ENCODE results near the gene NEURL4. TPM values are rescaled to one million over a fixed set of nuclear protein-coding genes. Genes with fewer than 3 reads are reported as not detected.

Gene NEURL4
- total and polyA plus RNA-seq, 7 donors = 20.7 to 53.8 (median 26.8) TPM

DNA sequence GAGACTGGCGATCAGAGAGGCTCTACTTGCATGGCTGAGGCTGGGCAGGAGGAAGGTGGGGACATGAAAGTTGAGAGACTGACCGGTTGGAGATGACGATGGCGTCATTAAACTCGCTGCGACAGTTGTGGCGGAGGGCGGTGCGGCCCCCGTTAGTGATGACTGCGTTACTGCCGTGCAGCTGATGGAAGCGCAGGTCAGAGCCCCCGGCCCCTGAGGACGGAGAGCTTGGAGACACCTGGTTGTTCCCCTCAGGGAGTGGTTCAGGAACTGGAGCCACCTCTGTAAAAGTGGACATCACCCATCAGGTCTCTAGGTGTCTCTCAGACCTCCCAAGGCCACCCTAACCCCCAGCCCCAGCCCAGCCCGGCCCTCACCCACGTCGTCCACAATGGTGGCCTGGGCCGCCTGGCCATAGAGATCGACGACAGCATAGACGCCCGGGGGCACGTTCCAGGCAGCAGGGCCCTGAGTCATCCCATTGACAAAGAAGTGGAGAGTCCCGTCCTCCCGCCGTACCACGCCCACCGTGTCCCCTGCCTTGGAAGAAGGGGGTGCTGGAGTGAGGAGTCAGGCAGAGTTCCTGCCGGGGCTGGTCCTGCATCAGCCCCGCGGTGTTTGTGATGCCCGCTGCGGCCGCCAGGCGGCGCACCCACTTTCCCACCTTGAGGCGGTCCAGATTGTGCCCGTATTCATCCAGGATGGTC is 5.3 kb downstream of the NEURL4 start:
- no peak overlapping the region for H3K27ac ChIP-seq
- peaks cover 12% of the 10 kb centered on the region for H3K4me1 ChIP-seq
- no peaks in the 10 kb centered on the region for H3K27me3 ChIP-seq (ENCODE audit: insufficient read depth in 3 of 3, low read length in 2 of 3)
- intact Hi-C loops (cut with DNase I) = no loop called here
- ATAC-seq = peak in 3 of 4 donors; percentile 13 to 64 (median 43)
- no peak overlapping the region for H3K4me3 ChIP-seq
- WGBS, 3 donors = 66 to 67% (median 66%) methylated on average over 36 to 39 of the region's 39 CpGs
- DNase-seq = peak; percentile 55 to 78
- TF ChIP-seq, protein P1, sequence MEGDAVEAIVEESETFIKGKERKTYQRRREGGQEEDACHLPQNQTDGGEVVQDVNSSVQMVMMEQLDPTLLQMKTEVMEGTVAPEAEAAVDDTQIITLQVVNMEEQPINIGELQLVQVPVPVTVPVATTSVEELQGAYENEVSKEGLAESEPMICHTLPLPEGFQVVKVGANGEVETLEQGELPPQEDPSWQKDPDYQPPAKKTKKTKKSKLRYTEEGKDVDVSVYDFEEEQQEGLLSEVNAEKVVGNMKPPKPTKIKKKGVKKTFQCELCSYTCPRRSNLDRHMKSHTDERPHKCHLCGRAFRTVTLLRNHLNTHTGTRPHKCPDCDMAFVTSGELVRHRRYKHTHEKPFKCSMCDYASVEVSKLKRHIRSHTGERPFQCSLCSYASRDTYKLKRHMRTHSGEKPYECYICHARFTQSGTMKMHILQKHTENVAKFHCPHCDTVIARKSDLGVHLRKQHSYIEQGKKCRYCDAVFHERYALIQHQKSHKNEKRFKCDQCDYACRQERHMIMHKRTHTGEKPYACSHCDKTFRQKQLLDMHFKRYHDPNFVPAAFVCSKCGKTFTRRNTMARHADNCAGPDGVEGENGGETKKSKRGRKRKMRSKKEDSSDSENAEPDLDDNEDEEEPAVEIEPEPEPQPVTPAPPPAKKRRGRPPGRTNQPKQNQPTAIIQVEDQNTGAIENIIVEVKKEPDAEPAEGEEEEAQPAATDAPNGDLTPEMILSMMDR (IDR thresholded peaks at IDR 0.05) = peak; percentile 68
- peaks cover 14 to 82% of the 10 kb centered on the region in 2 donors for H3K36me3 ChIP-seq (ENCODE audit: insufficient read depth in 1 of 2, low read depth in 1 of 2)
- no peaks in the 10 kb centered on the region for H3K9me3 ChIP-seq

DNA sequence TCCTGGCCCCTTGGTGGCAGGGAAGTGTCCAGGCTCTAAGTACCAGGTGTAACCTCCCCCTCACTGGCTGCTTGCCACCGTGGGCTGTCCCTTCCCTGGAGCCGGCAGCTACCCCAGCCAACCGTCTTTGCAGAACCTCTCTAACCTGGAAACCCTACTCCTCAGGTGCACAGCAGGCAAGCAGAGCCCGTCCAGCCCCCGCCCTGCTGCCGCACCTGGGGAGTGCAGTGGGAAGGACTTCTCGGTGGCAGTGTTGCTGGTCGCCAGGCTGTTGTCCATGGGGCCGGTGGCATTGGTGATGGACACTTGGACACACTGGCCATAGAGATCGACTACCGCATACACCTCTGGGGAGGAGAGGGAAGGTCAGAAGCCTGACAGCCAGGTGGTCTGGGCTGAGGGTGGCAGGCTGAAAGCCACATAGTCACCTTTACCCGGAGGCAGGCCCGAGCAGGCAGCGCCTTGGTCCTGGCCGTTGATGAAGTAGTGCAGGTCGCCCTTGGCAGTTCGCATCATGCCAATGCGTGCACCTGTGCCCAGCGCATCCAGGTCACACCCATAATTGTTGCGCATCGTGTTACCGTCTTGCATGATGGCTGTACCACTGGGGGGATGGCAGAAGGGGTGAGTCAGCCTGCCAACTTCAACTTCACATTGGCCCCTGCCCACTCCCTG is 6.5 kb downstream of the NEURL4 start:
- Histone ChIP-seq H3K4me3 (no peak overlapping the region), H3K36me3 (ENCODE audit: insufficient read depth in 1 of 2, low read depth in 1 of 2) (peaks cover 17 to 94% of the 10 kb centered on the region in 2 donors), H3K27me3 (ENCODE audit: insufficient read depth in 3 of 3, low read length in 2 of 3) (no peaks in the 10 kb centered on the region), H3K4me1 (peaks cover 2% of the 10 kb centered on the region), H3K27ac (no peak overlapping the region), H3K9me3 (no peaks in the 10 kb centered on the region)
- ATAC-seq = no peak
- WGBS, 3 donors = 85 to 92% (median 88%) methylated on average over 22 of the region's 22 CpGs
- TF ChIP-seq, protein P1 (IDR thresholded peaks at IDR 0.05) = no peak
- DNase-seq = no peak
- intact Hi-C loops (cut with DNase I) = no loop called here

DNA sequence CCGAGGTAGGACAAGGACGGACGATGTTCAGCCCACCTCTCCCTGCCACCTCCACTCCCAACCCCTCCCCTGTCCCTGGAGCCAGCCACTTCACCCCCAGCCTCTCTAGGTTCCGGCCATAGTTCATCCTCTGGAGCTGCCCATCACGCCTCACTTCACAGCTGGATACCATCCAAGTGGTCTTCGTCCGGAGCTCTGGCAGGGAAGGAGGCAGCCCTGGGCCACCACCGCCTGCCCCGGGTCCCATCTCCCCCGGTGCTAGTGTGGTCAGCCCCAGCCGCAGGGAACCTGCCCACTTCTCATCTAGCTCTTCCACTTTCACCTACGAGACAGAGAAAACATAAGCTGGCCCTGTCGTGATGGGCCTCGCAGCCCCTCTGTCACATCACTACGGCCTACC is 7.7 kb downstream of the NEURL4 start:
- no peak overlapping the region for H3K4me3 ChIP-seq
- H3K27ac ChIP-seq = no peak overlapping the region
- ATAC-seq = no peak
- no peak for DNase-seq
- peaks cover 17 to 100% of the 10 kb centered on the region in 2 donors for H3K36me3 ChIP-seq (ENCODE audit: insufficient read depth in 1 of 2, low read depth in 1 of 2)
- no peaks in the 10 kb centered on the region for H3K9me3 ChIP-seq
- TF ChIP-seq, protein P1 (IDR thresholded peaks at IDR 0.05) = no peak
- WGBS, 3 donors = 85 to 95% (median 87%) methylated on average over 15 of the region's 15 CpGs
- intact Hi-C loops (cut with DNase I) = no loop called here
- no peaks in the 10 kb centered on the region for H3K4me1 ChIP-seq
- no peaks in the 10 kb centered on the region for H3K27me3 ChIP-seq (ENCODE audit: insufficient read depth in 3 of 3, low read length in 2 of 3)

DNA sequence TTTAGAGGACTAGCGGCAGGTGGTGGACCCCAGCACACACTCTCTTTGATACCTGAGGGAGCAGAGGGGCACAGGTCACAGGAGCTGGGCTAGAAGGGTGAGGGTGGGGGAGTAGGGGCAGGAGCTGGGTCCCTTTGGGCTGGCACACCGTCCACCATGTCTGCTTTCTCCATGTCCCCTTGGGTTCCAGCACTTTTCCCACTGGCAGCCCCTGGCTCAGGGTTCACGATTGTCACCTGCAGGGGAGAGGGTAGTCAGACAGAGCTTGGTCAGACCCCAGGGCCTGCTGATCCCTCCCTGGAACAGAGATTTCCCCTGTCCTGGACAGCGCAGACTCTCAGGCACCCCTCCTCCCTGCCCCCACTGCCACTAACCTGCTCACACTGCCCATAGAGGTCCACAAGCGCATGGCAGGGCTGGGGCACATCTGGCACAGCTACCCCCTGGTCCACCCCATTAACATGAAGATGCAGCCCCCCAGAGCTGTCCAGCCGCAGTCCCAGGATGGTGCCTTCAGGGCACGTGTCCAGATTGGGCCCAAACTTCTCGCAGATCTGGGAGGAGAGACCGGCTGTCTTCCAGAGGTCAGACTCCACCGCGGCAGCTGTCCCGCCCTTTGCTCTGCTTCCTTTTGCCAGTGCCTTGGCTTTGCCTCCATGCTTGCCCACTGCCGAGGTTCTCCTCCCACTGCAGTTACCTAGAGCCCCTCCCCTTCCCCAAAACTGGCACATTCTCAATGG is 10.8 kb downstream of the NEURL4 start:
- no peak overlapping the region for H3K27ac ChIP-seq
- DNase-seq (no peak), ATAC-seq (no peak)
- H3K4me1 ChIP-seq = peaks cover 20% of the 10 kb centered on the region
- H3K9me3 ChIP-seq = no peaks in the 10 kb centered on the region
- 82 to 97% (median 85%) methylated on average over 13 of the region's 13 CpGs for WGBS, 3 donors
- intact Hi-C loops (cut with DNase I) = no loop called here
- H3K27me3 ChIP-seq (ENCODE audit: insufficient read depth in 3 of 3, low read length in 2 of 3) = no peaks in the 10 kb centered on the region
- no peak overlapping the region for H3K4me3 ChIP-seq
- peaks cover 17 to 87% of the 10 kb centered on the region in 2 donors for H3K36me3 ChIP-seq (ENCODE audit: insufficient read depth in 1 of 2, low read depth in 1 of 2)
- TF ChIP-seq, protein P1 (IDR thresholded peaks at IDR 0.05) = no peak

Data from psoas muscle (tissue), 8 donors.